GM15510 (cell line): ENCODE results near the gene NDUFV3.

Experiments used
- POLR2A ChIP-seq: IDR thresholded peaks from 3 replicates; pipeline ENCODE4 v1.6.1; 2011; ENCODE audit warnings: borderline replicate concordance; ENCODE audit not compliant: insufficient read length; ENCODE audit errors: extremely low read depth

The NDUFV3 gene

GRCh38 chr21:42959728-42960127 lies 66.6 kb downstream of the NDUFV3 start:
- no peak for TF ChIP-seq POLR2A

- no peak for TF ChIP-seq POLR2A
Observed at GRCh38 chr21:42962380-42963007, 69.4 kb downstream of the NDUFV3 start.
